Inflammatory macrophage treated with lipopolysaccharide for 1 hour (primary cell): ENCODE data around the gene AP3M1.
"Not testable (repeated sequence)": the region's sequence is repeated elsewhere in the genome, so short reads cannot be mapped to it uniquely, and the experiment has no call there.

Experiments
- DNase-seq, 2 donors: peaks; one replicate each; pipeline ENCODE4 v3.0.0-alpha.2; 2020 to 2022

Gene AP3M1, protein sequence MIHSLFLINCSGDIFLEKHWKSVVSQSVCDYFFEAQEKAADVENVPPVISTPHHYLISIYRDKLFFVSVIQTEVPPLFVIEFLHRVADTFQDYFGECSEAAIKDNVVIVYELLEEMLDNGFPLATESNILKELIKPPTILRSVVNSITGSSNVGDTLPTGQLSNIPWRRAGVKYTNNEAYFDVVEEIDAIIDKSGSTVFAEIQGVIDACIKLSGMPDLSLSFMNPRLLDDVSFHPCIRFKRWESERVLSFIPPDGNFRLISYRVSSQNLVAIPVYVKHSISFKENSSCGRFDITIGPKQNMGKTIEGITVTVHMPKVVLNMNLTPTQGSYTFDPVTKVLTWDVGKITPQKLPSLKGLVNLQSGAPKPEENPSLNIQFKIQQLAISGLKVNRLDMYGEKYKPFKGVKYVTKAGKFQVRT

DNA sequence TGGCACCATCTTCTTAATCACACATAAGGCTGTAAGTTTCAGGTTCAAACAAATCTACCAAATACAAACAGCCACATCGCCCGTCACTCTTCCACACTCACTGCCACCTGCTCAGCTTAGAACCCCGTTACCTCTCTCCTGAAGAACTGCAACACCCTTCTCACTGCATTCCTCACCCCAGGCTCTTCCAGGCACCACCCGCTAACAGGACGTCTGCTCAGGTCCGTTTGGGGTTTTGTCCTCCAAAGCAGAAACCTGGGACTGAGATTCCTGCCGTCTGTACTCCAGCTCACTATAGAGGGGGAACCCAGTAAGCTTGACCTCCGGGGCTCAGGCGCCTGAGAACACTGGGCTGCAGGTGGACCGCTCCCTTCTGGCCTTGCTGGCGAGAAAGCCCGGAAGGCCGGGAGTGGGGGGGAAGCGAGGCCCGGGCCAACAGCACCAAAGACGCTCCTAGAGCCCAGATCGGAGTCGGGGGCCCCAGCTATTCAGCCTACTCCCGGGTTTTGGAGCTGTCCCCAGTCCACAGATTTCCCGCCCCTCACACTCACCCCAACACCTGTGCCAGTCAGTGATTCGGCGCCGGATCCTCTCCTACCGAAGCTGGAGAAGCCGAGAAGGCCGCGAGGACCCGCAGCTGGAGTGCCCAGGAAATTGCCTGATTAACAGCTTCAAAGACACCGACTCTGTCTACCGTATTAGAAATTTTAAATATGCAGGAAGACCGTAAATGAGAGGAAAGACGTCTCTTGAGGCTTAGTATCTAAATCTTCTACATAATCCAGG lies at the start of gene AP3M1:
Gene AP3M1 (minus strand): TSS at position 625 of the 786 bp plus-strand sequence. CDS start 12,449 bp downstream, outside the sequence.
- peak in 1 of 2 donors; percentile 100 for DNase-seq

DNA sequence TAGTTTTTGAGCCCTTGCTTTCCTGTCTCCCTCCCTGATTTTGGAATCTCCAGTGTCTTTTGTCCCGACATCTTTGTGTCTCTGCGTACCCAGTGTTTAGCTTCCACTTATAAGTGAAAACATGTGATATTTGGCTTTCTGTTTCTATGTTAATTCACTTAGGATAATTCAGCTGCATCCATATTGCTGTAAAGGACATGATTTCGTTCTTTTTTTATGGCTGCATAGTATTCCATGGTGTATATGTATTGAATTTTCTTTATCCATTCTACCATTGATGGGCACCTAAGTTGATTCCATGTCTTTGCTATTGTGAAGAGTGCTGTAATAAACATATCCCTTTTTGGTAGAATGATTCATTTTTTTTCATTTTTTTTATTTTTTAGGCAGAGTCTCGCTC lies 48.7 kb upstream of the AP3M1 start:
- no peak for DNase-seq

DNA sequence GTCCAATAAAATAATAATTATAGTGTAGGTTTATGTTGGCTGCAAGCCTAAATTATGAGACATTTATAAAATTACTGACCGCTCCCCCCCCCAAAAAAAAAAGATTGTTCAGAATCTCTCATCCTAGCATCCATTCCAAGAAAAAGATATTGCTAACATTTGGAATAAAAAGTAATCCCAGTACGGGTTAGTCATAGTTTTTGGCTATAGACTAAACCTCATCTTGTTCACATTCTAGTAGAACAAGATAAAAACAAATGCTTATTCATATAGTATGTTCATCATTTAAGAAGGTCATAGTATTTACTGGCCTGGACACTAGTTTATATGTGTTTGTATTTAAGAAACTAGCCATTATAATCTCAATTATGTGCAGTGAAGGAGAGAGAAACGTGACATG lies 44.4 kb upstream of the AP3M1 start:
- no peak for DNase-seq

DNA sequence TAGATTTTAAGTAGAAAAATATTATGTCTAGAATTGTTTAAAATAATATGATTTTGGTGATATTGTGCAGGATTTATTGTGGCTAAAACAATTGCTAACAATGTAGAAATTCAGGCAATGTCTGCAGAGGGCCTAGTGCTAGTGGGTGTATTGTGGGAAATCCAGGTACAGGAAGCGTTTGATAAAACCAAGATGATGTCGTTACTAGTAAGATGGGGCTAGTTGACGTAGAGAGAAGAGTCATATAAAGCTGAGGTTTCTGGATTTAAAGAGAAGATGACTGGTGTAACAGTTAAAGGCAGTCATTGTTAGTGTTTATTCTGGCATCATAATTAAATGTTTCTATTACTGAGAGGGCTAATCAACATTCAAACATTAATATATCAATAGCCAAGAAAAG lies 43.9 kb upstream of the AP3M1 start:
- no peak for DNase-seq

DNA sequence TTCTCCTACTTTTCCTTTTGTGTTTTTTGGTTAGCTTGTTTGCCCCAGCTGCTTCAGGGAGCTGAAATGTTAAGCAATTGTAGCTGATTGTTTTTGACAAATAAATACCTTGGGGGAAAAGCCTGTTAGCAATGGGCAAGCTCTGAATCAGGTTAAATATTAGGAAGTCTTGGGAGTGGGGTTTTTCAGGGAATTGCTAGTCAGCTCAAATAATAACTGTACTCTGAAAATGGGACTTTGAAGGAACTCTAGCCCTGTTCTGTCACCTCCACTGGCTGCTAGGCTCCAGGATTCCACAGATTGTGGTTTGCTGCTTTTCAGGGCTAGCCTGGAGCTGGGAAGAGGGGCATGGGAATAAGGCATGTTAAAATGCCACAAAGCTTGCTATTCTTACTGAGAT lies 39.9 kb upstream of the AP3M1 start:
- no peak for DNase-seq

DNA sequence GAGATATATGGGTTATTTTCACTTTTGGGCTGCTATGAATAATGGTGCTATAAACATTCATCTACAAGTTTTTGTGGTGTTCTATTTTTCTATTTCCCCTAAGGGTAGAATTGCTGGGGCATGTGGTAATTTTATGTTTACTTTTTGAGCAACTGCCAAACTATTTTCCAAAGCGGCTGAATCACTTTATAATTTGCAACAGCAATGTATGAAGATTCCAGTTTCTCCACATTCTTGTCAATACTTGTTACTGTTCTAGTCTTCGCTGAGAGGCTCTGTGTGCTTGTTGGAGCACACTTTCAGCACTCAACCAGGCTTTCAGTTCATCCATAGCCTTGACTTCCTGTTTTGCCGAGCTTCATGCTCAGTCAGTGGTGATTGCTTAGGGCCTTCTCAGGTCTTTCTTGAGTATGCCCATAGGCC lies 39.4 kb upstream of the AP3M1 start:
- DNase-seq = peak; percentile 45 to 51

DNA sequence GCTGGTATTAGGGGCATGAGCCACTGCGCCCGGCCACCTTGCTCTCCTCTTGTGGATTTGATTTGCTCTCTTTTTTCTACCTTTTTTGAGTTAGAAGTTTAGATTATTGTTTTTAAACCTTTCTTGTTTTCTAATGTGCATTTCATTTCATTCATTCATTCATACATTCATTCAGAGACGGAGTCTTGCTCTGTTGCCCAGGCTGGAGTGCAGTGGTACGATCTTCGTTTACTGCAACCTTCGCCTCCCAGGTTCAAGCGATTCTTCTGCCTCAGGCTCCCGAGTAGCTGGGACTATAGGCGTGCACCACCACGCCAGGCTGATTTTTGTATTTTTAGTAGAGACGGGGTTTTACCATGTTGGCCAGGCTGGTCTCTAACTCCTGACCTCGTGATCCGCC lies 38.0 kb upstream of the AP3M1 start:
- not testable (repeated sequence) for DNase-seq

DNA sequence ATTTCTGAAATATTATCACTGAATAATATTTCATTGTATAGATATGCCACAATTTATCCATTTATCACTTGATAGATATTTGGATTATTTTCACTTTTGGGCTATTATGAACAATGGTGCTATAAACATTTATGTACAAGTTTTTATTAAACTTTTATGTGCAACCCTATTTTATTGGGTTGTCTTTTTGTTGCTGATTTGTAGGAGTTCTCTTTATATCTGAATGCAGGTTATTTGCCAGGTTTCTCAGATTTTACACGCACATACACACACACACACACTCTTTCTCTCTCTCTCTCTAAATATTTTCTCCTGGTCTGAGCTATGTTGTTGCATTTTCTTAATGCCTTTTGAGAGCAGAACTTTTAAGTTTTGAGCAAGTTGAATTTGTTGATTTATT lies 36.6 kb upstream of the AP3M1 start:
- no peak for DNase-seq

DNA sequence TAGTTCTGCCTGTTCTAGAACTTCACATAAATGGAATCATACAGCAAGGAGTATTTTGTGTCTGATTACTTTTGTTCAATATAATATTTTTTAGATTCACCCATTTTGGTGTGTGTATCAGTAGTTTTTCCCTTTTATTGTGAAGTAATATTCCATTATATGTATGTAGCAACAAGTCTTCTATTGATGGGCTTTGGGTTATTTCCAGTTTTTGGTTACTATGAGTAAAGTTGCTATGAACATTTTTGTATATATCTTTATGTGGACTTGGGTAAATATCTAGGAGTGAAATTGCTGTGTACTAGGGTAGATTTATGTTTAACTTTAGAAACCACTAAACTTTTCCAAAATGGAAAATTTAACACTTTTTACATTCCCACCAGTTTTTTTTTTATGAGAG lies 36.0 kb upstream of the AP3M1 start:
- no peak for DNase-seq

DNA sequence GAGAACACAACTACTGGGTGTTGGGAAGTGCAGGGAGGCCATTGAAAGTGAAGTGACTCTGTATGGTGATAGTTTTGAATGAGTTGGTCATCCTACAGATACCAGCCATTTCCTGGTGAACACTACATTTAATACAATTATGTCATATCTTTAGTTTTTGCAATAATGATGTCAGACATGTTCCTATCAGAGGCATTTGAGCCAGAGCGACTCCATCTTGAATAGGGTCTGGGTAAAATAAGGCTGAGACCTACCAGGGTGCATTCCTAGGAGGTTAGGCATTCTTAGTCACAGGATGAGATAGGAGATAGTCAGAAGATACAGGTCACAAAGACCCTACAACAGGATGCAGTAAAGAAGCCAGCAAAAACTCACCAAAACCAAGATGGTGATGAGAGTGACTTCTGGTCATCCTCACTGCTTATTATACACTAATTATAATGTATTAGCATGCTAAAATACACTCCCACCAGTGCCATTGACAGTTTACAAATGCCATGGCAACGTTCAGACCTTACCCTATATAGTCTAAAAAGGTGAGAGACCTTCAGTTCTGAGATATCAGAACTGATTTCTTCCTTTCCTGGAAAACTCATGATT lies 28.6 kb upstream of the AP3M1 start:
- DNase-seq = no peak

DNA sequence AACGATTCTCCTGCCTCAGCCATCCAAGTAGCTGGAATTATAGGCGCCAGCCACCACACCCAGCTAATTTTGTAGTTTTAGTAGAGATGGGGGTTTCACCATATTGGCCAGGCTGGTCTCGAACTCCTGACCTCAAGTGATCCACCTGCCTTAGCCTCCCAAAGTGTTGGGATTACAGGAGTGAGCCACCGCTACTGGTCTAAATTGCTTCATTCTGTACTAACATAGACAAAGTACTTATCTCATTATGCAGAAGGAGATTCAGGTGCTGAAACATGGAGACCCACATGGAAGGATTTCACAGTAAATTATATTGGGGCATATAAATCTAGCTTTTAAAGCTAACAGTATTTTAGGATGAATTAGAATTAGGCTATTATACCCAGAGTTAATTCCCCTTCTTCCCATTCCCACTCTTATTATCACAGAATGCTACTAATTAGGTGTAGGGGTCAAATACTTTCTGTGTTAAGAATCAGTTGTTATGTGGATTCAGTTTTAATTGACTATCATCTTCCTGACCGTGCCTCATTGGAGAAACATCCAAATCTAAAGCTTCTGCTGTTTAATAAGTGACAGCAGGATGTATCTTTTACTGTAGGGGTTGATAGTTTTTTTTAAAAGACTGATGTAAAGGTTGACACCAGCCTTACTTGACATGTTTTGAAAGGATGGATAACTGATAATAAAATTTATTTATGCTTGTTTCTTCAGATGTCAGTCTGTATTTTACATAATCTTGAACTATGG lies 27.6 kb upstream of the AP3M1 start:
- DNase-seq = no peak

DNA sequence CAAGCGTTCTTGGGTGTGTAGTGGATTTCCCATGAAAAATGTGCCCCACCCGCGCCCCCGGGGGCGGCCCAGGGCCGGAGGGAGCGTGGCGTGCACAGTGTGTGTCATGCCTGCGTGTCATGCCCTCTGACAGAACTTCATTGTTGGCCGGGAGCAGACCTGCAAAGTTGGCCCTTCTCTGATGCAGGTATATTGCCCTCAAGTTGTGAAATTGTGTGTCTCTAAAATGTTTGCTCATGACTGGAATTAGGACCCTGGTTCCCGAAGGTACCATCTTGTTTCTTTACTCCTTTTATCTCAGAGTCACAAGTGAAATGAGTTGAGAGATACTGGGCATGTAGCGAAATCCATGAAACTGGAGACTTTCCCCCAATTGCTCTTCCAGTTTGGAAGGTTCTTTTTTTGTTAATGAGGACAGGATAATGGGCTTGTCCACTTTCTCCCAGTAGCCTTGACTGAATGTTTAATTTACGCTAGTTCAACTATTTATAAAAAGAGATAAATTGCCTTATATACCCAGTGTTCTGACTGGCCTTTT lies 26.6 kb upstream of the AP3M1 start:
- peak; percentile 39 to 42 for DNase-seq

DNA sequence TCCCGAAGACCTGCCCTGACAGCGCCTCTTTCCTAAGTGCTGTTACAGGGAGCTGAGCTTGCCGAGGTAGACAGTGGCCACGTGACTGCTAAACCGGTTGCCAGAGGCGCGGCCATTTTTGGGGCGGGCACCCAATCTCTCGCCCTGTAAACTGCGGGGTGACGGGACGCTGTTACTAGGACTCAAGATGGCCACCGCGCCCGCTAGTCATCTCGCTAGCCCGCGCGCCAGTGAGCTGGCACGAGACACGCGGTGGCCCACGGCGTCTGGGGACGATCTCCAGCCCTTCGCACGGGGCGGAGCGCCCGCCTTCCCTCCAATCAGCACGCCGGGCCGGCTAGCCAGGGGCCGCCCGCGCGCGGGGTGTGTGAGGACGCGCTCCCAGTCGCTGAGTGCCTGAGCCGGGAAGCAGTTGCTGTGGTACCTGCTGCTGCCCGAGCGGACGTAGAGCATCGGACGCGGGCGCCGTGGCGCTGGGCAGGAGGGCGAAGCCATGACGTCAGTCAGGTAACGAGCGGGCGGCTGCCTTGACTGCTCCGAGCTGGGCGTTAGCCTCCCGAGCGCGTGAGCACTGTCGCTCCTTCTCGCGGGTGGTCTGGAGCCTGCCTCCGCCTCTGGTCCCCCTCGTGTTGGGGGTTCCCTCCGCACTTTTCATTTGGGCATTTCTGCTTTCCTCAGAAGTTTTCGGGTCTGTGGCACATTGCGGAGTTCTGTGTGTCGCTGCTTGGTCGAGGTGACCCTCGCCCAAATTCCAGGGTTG lies 25.9 kb upstream of the AP3M1 start:
- peak; percentile 95 to 97 for DNase-seq

DNA sequence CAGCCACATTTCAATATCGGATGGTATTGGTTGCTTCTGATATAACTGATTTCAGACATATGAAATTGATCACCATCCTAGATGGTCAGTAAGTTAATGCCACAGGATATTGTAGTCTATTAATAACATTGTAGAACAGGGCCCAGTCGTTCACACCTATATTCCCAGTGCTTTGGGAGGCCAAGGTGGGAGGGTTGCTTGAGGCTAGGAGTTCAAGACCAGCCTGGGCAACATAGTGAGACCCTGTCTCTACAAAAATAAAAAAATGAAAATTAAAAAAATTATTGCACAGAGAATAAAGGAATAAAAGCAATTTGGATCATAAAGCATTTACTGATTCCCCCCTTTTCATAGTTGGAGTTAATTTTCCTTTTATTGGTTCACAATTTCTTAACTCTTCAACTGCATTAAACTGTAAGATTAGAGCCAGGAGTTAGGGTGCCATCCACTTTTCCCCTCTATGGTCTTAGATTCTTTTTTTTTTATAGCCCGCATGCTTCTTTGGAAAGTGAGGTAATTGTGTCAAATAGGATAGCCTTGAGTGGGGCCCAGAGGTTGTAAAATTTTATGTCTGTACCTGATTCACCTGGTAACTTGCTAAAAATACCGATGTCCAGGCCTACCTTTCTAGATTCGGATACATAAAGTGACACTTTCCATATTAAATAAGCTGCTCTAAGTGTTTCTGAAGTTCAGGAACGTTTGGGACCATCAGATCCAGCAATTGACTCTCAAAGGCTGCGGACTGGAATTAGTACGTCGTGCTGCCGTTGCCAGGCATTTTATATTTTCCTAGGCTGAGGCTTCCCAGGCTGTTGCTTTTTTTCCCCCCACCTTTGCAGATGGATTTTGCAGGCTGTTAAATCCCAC lies 25.1 kb upstream of the AP3M1 start:
- DNase-seq = no peak

DNA sequence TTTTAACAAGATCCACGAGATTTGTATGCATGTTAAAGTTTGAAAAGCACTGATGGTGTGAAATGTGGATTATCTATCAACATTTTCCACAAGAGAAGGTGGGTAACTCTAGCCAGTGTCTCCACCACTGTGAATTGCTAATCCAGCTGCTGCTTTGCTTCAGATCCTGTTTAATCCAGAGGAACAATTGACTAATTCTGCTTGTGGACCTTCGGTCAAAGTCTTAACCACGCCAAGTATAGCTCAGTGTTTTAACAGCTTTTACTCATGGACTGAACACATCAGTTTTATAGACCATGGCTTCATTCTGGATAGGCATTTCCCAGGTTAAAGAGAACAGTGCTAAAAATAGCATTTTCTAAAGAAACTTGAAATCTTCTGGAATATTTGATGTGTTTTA lies 23.9 kb upstream of the AP3M1 start:
- no peak for DNase-seq

DNA sequence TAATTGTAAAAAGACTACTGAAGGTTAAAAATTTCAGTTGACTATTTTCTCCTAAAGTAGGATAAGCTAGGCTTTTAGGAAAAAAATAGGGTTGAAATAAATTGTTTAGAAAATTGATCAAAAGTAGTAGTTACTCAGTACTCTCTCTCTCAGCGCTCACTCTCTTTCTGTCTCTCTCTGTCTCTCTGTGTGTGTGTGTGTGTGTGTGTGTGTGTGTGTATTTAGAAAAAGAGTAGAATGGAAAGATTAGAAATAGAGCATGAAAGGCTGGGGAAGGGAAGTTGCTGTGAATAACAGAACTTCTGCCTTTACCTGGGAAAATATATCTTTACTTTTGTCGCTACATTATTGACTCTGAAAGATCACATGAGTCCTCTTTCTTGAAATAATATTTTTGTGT lies 21.0 kb upstream of the AP3M1 start:
- DNase-seq = no peak

DNA sequence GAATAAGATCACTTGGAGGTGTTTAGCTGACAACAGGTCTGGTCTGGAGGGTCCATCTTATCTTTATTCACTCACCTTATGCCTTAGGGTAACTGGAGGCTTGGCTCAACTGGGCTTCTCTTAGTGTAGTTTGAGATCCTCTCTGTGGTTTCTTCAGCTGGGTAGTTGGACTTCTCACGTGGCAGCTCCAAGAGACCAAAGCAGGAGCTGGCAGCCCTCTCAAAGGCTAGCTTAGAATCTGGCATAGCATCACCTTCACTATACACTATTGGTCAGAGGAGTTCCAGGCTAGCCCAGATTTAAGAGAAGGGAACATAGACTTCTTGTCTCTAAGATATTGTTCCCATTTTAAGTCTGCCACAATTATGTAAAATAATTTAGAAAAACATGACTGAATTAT lies 16.8 kb upstream of the AP3M1 start:
- DNase-seq = no peak

DNA sequence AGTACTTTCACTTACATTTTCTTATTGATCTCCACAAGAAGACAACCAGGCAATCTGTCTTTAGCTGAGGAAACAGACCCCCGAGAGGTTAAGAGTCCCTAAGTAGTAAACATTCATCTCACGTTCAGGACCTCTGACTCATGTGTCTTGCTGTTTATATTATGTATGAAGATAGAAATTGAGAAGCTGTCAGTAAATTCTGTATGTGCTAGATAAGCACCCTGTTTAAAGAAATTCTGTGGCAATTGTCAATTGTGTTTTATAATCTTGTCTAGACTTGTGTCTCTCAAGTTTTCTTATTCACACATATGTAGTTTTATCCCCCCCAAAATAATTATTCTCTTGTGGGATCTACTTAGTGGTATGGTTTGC lies 14.9 kb upstream of the AP3M1 start:
- no peak for DNase-seq

DNA sequence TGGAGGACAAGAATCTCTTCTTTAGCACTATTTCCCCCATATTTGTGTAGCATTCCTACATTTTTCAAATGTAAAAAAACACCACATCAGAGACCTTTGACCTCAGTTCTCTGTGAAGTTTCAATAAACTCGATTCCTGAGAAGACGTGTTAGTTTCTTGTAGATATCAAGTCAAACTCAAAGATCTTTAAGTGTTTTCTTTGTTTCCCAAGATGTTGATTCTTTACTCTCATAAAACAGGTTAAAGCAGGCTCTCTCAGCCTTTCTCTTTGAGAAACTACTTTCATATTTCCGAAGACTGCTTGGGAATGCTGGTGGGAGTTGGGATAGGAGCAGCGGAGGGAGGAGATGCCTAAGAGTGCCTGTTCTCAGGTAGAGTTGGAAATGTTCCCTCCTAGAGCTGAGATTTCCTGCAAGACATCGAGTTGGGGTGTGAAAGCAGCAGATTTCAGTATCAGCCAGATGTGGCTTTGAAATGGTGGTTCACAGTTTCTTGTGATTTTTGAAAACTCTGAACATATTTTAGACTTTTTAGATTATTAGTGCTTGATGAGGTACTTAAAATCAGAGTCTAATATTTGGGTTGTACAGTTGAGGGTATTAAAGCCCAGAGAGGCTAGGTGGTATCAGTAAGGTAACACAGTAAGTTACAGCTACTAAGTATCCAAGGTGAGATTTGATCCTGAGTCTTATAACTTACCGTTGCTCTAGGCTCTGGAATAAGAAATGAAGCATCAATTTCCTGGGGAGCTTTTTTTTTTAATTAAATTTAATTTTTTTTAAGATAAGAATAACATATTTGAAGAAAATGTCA lies 14.3 kb upstream of the AP3M1 start:
- DNase-seq = no peak
